HepG2 (cell line): ENCODE results near the gene SMC1B. TPM values are rescaled to one million over a fixed set of nuclear protein-coding genes. Genes with fewer than 3 reads are reported as not detected.
A peak's percentile ranks its signal among the peaks of the same experiment; 100 is the strongest.
"Not testable (repeated sequence)": the region's sequence is repeated elsewhere in the genome, so short reads cannot be mapped to it uniquely, and the experiment has no call there.

Experiments used
- ATAC-seq: fragments of 200-7000 bp; cut with Tn5 transposase; 3 replicates; pipeline ENCODE4 v1.9.1; 2020; ENCODE audit warnings: mild to moderate bottlenecking, moderate library complexity
- BruUV-seq: library from RNA; stranded (reverse); fragments of 400-500 nt; replicated peaks from 2 replicates; lab custom pipeline; 2021; lab: Mats Ljungman, UMichigan
- CTCF ChIA-PET: fragments of 300-600 bp; formaldehyde crosslinking; extraction: SDS; loops from one replicate; lab custom pipeline; 2021; ENCODE audit warnings: low total read pairs, inconsistent platforms, low intra/inter-chr PET ratio; lab: Yijun Ruan, JAX
- POLR2A ChIA-PET: fragments of 350-600 bp; sonication (Branson Sonifier 250); formaldehyde crosslinking; loops from one replicate; lab custom pipeline; 2020; ENCODE audit warnings: antibody characterized with exemption, inconsistent platforms; lab: Yijun Ruan, JAX
- DNase-seq: peaks from one replicate; pipeline ENCODE4 v3.0.0-alpha.2; 2015; ENCODE audit warnings: low spot score
- FAIRE-seq: peaks from 3 replicates; lab custom pipeline; 2011; peaks lifted over from hg19 to GRCh38; lab: Jason Lieb, UNC
- H2AFZ ChIP-seq: one replicate; pipeline ENCODE4 v1.6.1; 2011; ENCODE audit warnings: low read length, inconsistent platforms
- H3K27ac ChIP-seq: fragments of 300-600 bp; 3 replicates; pipeline ENCODE4 v1.8.0; 2011; ENCODE audit warnings: mixed run types, mild to moderate bottlenecking, mixed read lengths, low read length, inconsistent platforms; ENCODE audit not compliant: insufficient read depth; ENCODE audit errors: extremely low read length
- H3K27me3 ChIP-seq, 2 experiments: fragments of 200-600 bp in 1 of 2; 2 replicates in 1 of 2; 3 replicates in 1 of 2; pipeline versions ENCODE4 v1.6.0 to v1.8.0; 2011; ENCODE audit warnings: low read length in 2 of 2, mild to moderate bottlenecking in 2 of 2, moderate library complexity in 2 of 2, inconsistent platforms in 1 of 2; ENCODE audit not compliant: insufficient read depth in 2 of 2, control insufficient read depth in 1 of 2
- H3K36me3 ChIP-seq, 2 experiments: fragments of 200-600 bp in 1 of 2; replicated peaks in 1 of 2; 2 replicates in 1 of 2; 3 replicates in 1 of 2; pipeline versions ENCODE4 v1.5.1 to v1.8.0; 2011; ENCODE audit warnings: low read length in 2 of 2, inconsistent platforms in 1 of 2; ENCODE audit not compliant: insufficient read depth in 2 of 2, control insufficient read depth in 1 of 2
- H3K4me1 ChIP-seq: 2 replicates; pipeline ENCODE4 v1.5.1; 2012; ENCODE audit warnings: low read length, inconsistent platforms; ENCODE audit not compliant: insufficient read depth
- H3K4me2 ChIP-seq: 2 replicates; pipeline ENCODE4 v1.6.0; 2011; ENCODE audit warnings: low read depth, low read length, inconsistent platforms
- H3K4me3 ChIP-seq, 3 experiments: fragments of 200-600 bp in 1 of 3; sonication (generic), shearing (Covaris generic) in 1 of 3; replicated peaks in 1 of 3; 2 replicates each; pipeline ENCODE4 v1.5.1; 2011 to 2016; ENCODE audit warnings: low read length in 3 of 3, inconsistent platforms in 2 of 3, low read depth in 2 of 3, mild to moderate bottlenecking in 2 of 3, control low read depth in 1 of 3, mixed read lengths in 1 of 3; ENCODE audit not compliant: insufficient read depth in 1 of 3
- H3K79me2 ChIP-seq: one replicate; pipeline ENCODE4 v1.6.1; 2011; ENCODE audit warnings: low read length, inconsistent platforms; ENCODE audit not compliant: insufficient read depth
- H3K9ac ChIP-seq: 2 replicates; pipeline ENCODE4 v1.6.0; 2011; ENCODE audit warnings: mild to moderate bottlenecking, low read depth, low read length, inconsistent platforms; ENCODE audit not compliant: insufficient read depth
- H3K9me3 ChIP-seq: 2 replicates; pipeline ENCODE4 v1.5.1; 2012; ENCODE audit warnings: mild to moderate bottlenecking, low read length
- H4K20me1 ChIP-seq: 2 replicates; pipeline ENCODE4 v1.6.0; 2011; ENCODE audit warnings: inconsistent platforms, mild to moderate bottlenecking, low read length, moderate library complexity; ENCODE audit not compliant: insufficient read depth
- FOXK2 ChIP-seq: fragments of 450-650 bp; IDR thresholded peaks from 2 replicates; pipeline ENCODE4 v1.6.1; 2016
- MAFF ChIP-seq: IDR thresholded peaks from 2 replicates; pipeline ENCODE4 v1.6.1; 2011; ENCODE audit warnings: low read depth, low read length, improper control_type of control experiment
- MAFK ChIP-seq, 2 experiments: IDR thresholded peaks in 1 of 2; conservative IDR thresholded peaks in 1 of 2; 2 replicates each; pipeline ENCODE4 v1.6.1; 2011; ENCODE audit warnings: improper control_type of control experiment in 2 of 2, low read length in 2 of 2
- ZNF160 ChIP-seq: sonication (generic); formaldehyde crosslinking; IDR thresholded peaks from 2 replicates; pipeline ENCODE4 v1.8.0; 2022; ENCODE audit warnings: mild to moderate bottlenecking, inconsistent platforms, missing genetic modification reagents
- WGBS: methylation state at CpG from one replicate; pipeline ENCODE4 v1.1.6; 2017; ENCODE audit warnings: low lambda C conversion rate; 5-methylcytosine and 5-hydroxymethylcytosine counted together
- in situ Hi-C: cut with HindIII; loops from 2 replicates; pipeline ENCODE4 v1.10.0; 2017; ENCODE audit warnings: low pct_unique_long_range_greater_than_20kb; ENCODE audit not compliant: extremely low pct_ligation_motif_present
- intact Hi-C: fragments of 100-400 bp; cut with micrococcal nuclease; formaldehyde crosslinking; loops from one replicate; pipeline ENCODE4 v1.10.0; 2022; ENCODE audit not compliant: unreplicated experiment
- polyA plus RNA-seq, 8 experiments: library from polyadenylated mRNA; depleted of rRNA in 3 of 8; stranded (reverse) in 7 of 8; unstranded in 1 of 8; fragments of >200 nt; fragmentation: Illumina TruSeq in 4 of 8; extraction: Trizol in 4 of 8; gene quantifications; 2 replicates each; pipeline versions ENCODE4 v1.2.1 to v1.2.3, GENCODE V29; 2011 to 2016; ENCODE audit warnings: low read depth in 4 of 8, missing spikeins in 1 of 8, mixed read lengths in 1 of 8; ENCODE audit not compliant: insufficient read depth in 1 of 8
- total RNA-seq, 5 experiments: library from RNA; depleted of rRNA; stranded (reverse); fragments of >200 nt; fragmentation: Illumina TruSeq; extraction: Trizol; gene quantifications; 2 replicates each; pipeline ENCODE4 v1.2.3, GENCODE V29; 2016; ENCODE audit warnings: low read depth in 1 of 5
- TF ChIP-seq, protein P1 (sequence below): sonication (generic); formaldehyde crosslinking; IDR thresholded peaks from 2 replicates; pipeline ENCODE4 v1.8.0; 2022; ENCODE audit warnings: mild to moderate bottlenecking, missing genetic modification reagents, moderate library complexity
- TF ChIP-seq, protein P2 (sequence below): sonication (generic); formaldehyde crosslinking; IDR thresholded peaks from 2 replicates; pipeline ENCODE4 v1.4.0; 2020; ENCODE audit warnings: missing genetic modification reagents

The SMC1B gene
- total and polyA plus RNA-seq, 2 of the 13 experiments (the other 11 are each of a cell fraction or from before 2014, with no cell fraction given): not detected

DNA sequence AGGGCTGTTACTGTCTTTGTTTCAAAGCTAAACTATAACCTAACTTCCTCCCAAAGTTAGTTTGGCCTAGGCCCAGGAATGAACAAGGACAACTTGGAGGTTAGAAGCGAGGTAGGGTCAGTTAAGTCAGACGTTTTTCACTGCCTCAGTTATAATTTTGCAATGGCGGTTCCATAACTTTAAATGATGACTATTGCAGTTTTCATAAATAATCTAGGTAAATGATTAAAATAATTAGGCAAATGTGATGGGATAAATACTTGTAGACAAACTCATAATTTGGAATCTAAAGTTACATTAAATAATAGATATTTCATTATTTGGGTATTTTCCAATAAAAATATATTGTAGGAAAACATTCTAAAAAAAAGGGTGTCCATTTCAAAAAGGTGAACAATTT is 39.8 kb downstream of the SMC1B start:
- DNase-seq: not testable (repeated sequence)
- TF ChIP-seq MAFF (peak; percentile 52; the same call in 1 of the 2 replicates), MAFK (conservative IDR thresholded peaks at IDR 0.05 in 1 of 2, IDR thresholded peaks at IDR 0.05 in 1 of 2; ENCODE audit: low read length in 2 of 2) (peak; percentile 23 to 77; a peak in 2 of 4 replicates)
- TF ChIP-seq, all 625 proteins: peak for 2; not testable (repeated sequence) for 623
- H3K4me2 ChIP-seq, H3K9me3 ChIP-seq, FAIRE-seq, H3K4me1 ChIP-seq, H3K27ac ChIP-seq, ATAC-seq, POLR2A ChIA-PET, H3K4me3 ChIP-seq, H4K20me1 ChIP-seq, intact Hi-C loops, H3K27me3 ChIP-seq, H3K79me2 ChIP-seq, in situ Hi-C loops, H2AFZ ChIP-seq, H3K9ac ChIP-seq, CTCF ChIA-PET, H3K36me3 ChIP-seq, BruUV-seq: not testable (repeated sequence)
- WGBS: 32% methylated on average over 3 of the region's 3 CpGs

DNA sequence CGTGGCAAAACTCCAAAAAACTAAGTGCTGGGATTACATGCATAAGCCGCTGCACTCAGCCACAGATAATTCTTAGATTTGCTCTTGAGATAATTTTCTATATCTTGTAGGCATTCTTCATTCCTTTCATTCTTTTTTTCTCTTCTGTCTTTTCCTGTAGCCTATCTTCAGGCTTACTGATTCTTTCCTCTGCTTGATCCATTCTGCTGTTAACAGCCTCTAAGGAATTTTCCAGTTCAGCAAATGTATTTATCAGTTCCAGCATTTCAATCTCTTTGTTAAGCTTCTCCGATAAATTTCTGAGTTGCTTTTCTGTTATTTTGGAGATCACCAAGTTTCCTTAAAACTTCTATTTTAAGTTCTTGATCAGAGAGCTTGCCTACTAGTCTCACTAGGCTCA is 46.7 kb downstream of the SMC1B start:
- no peak overlapping the region for H3K4me2 ChIP-seq
- FAIRE-seq (no peak), DNase-seq (no peak), ATAC-seq (no peak)
- ChIA-PET POLR2A (no interaction called here), CTCF (no interaction called here)
- no peaks in the 10 kb centered on the region for H3K79me2 ChIP-seq
- no peaks in the 10 kb centered on the region for H4K20me1 ChIP-seq
- in situ Hi-C loops (no loop called here), intact Hi-C loops (no loop called here)
- WGBS: 76% methylated on average over 3 of the region's 3 CpGs
- H3K36me3 ChIP-seq: no peaks in the 10 kb centered on the region
- no peak overlapping the region for H3K4me3 ChIP-seq
- no peaks in the 10 kb centered on the region for H3K4me1 ChIP-seq
- H3K27me3 ChIP-seq: no peaks in the 10 kb centered on the region; a peak in 1 of 5 replicates
- no TSS peak for BruUV-seq
- H3K27ac ChIP-seq: no peak overlapping the region
- TF ChIP-seq, protein P1, sequence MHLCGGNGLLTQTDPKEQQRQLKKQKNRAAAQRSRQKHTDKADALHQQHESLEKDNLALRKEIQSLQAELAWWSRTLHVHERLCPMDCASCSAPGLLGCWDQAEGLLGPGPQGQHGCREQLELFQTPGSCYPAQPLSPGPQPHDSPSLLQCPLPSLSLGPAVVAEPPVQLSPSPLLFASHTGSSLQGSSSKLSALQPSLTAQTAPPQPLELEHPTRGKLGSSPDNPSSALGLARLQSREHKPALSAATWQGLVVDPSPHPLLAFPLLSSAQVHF (CRISPR knock-in tag): no peak
- TF ChIP-seq FOXK2 (no peak), ZNF160 (CRISPR knock-in tag) (peak; percentile 98)
- TF ChIP-seq, protein P2, sequence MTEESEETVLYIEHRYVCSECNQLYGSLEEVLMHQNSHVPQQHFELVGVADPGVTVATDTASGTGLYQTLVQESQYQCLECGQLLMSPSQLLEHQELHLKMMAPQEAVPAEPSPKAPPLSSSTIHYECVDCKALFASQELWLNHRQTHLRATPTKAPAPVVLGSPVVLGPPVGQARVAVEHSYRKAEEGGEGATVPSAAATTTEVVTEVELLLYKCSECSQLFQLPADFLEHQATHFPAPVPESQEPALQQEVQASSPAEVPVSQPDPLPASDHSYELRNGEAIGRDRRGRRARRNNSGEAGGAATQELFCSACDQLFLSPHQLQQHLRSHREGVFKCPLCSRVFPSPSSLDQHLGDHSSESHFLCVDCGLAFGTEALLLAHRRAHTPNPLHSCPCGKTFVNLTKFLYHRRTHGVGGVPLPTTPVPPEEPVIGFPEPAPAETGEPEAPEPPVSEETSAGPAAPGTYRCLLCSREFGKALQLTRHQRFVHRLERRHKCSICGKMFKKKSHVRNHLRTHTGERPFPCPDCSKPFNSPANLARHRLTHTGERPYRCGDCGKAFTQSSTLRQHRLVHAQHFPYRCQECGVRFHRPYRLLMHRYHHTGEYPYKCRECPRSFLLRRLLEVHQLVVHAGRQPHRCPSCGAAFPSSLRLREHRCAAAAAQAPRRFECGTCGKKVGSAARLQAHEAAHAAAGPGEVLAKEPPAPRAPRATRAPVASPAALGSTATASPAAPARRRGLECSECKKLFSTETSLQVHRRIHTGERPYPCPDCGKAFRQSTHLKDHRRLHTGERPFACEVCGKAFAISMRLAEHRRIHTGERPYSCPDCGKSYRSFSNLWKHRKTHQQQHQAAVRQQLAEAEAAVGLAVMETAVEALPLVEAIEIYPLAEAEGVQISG: no peak
- H2AFZ ChIP-seq: no peak overlapping the region
- H3K9ac ChIP-seq: no peak overlapping the region
- H3K9me3 ChIP-seq: peaks cover 9% of the 10 kb centered on the region; the same call in 1 of the 2 replicates
